ENCODE results near the gene SYT14.
A peak's percentile ranks its signal among the peaks of the same experiment; 100 is the strongest.
"Not testable (repeated sequence)": the region's sequence is repeated elsewhere in the genome, so short reads cannot be mapped to it uniquely, and the experiment has no call there.

The SYT14 gene

GRCh38 chr1:209904774-209905173 lies 33.2 kb upstream of the SYT14 start:
- H3K27ac ChIP-seq (ENCODE audit: low read depth, low read length); DNase-seq; H3K4me3 ChIP-seq (ENCODE audit: low read depth, low read length); H2AK5ac ChIP-seq (ENCODE audit: low read length); H3K9me3 ChIP-seq (ENCODE audit: insufficient read depth, low read depth, low read length); H3K79me1 ChIP-seq (ENCODE audit: low read length); H3K18ac ChIP-seq (ENCODE audit: low read length); H3K36me3 ChIP-seq (ENCODE audit: control insufficient read depth in 1 of 2, insufficient read depth in 2 of 2, low read length in 2 of 2); H3K14ac ChIP-seq (ENCODE audit: low read length); H3K4me2 ChIP-seq (ENCODE audit: low read length); H4K91ac ChIP-seq (ENCODE audit: low read depth, low read length); H3K4ac ChIP-seq (ENCODE audit: low read depth, low read length); H3K79me2 ChIP-seq (ENCODE audit: control insufficient read depth, insufficient read depth, low read length, poor library complexity); H2AFZ ChIP-seq (ENCODE audit: insufficient read depth, low read length, poor library complexity); H4K8ac ChIP-seq (ENCODE audit: low read depth, low read length); H2BK120ac ChIP-seq (ENCODE audit: insufficient read depth, low read length, poor library complexity); H2BK12ac ChIP-seq (ENCODE audit: low read length); H3K27me3 ChIP-seq (ENCODE audit: insufficient read depth, low read length); H4K12ac ChIP-seq (ENCODE audit: low read depth, low read length); H3K4me1 ChIP-seq (ENCODE audit: control insufficient read depth in 1 of 2, insufficient read depth in 2 of 2, low read length in 2 of 2); H2BK5ac ChIP-seq (ENCODE audit: low read depth, low read length, poor library complexity); H3K9ac ChIP-seq (ENCODE audit: low read length); H3K23ac ChIP-seq (ENCODE audit: low read length): not testable (repeated sequence)
- no CpG with 5 or more reads among the region's 1 CpG for WGBS (ENCODE audit: extremely low coverage, insufficient coverage, insufficient read length)

DNA sequence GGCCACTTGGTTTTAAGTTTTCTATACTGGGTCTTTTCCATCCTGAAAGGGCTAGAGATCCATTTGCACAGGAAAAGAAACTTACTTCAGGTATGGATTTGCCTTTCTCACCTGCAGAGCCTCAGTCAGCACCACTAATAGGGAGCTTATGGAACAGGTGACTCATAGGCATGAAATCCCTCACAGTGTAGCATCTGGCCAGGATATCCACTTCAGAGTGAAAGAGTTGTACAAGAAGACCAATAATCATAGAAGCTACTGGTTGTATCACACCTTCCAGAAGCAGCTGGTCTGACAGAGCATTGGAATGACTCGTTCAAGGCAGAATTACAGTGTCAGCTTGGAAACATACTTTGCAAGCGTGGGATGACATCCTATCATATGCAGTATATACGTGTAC lies 26.3 kb upstream of the SYT14 start:
- no peak overlapping the region for H2AK5ac ChIP-seq (ENCODE audit: low read length)
- H3K36me3 ChIP-seq (ENCODE audit: control insufficient read depth in 1 of 2, insufficient read depth in 2 of 2, low read length in 2 of 2), result no peaks in the 10 kb centered on the region
- H3K4me1 ChIP-seq (ENCODE audit: control insufficient read depth in 1 of 2, insufficient read depth in 2 of 2, low read length in 2 of 2), result no peaks in the 10 kb centered on the region
- no peak overlapping the region for H3K14ac ChIP-seq (ENCODE audit: low read length)
- H3K79me1 ChIP-seq (ENCODE audit: low read length), result no peaks in the 10 kb centered on the region
- no peak overlapping the region for H3K9ac ChIP-seq (ENCODE audit: low read length)
- no peaks in the 10 kb centered on the region for H3K79me2 ChIP-seq (ENCODE audit: control insufficient read depth, insufficient read depth, low read length, poor library complexity)
- H3K27me3 ChIP-seq (ENCODE audit: insufficient read depth, low read length), result no peaks in the 10 kb centered on the region
- H3K4ac ChIP-seq (ENCODE audit: low read depth, low read length), result no peak overlapping the region
- DNase-seq, result no peak
- H3K27ac ChIP-seq (ENCODE audit: low read depth, low read length), result no peak overlapping the region
- no peak overlapping the region for H4K8ac ChIP-seq (ENCODE audit: low read depth, low read length)
- no peak overlapping the region for H2BK5ac ChIP-seq (ENCODE audit: low read depth, low read length, poor library complexity)
- no peaks in the 10 kb centered on the region for H3K9me3 ChIP-seq (ENCODE audit: insufficient read depth, low read depth, low read length)
- no peak overlapping the region for H2BK12ac ChIP-seq (ENCODE audit: low read length)
- no peak overlapping the region for H4K12ac ChIP-seq (ENCODE audit: low read depth, low read length)
- no peak overlapping the region for H3K4me2 ChIP-seq (ENCODE audit: low read length)
- WGBS (ENCODE audit: extremely low coverage, insufficient coverage, insufficient read length), result no CpG with 5 or more reads among the region's 3 CpGs
- H3K23ac ChIP-seq (ENCODE audit: low read length), result no peak overlapping the region
- no peak overlapping the region for H2BK120ac ChIP-seq (ENCODE audit: insufficient read depth, low read length, poor library complexity)
- no peak overlapping the region for H3K4me3 ChIP-seq (ENCODE audit: low read depth, low read length)
- H3K18ac ChIP-seq (ENCODE audit: low read length), result no peak overlapping the region
- no peak overlapping the region for H2AFZ ChIP-seq (ENCODE audit: insufficient read depth, low read length, poor library complexity)
- H4K91ac ChIP-seq (ENCODE audit: low read depth, low read length), result no peak overlapping the region

- no peaks in the 10 kb centered on the region for H3K79me2 ChIP-seq (ENCODE audit: control insufficient read depth, insufficient read depth, low read length, poor library complexity)
- H2AFZ ChIP-seq (ENCODE audit: insufficient read depth, low read length, poor library complexity), result no peak overlapping the region
- no CpG with 5 or more reads among the region's 2 CpGs for WGBS (ENCODE audit: extremely low coverage, insufficient coverage, insufficient read length)
- no peak overlapping the region for H3K14ac ChIP-seq (ENCODE audit: low read length)
- H2BK12ac ChIP-seq (ENCODE audit: low read length), result no peak overlapping the region
- no peaks in the 10 kb centered on the region for H3K27me3 ChIP-seq (ENCODE audit: insufficient read depth, low read length)
- H2BK120ac ChIP-seq (ENCODE audit: insufficient read depth, low read length, poor library complexity), result no peak overlapping the region
- no peaks in the 10 kb centered on the region for H3K79me1 ChIP-seq (ENCODE audit: low read length)
- no peak overlapping the region for H3K4me2 ChIP-seq (ENCODE audit: low read length)
- no peak overlapping the region for H2BK5ac ChIP-seq (ENCODE audit: low read depth, low read length, poor library complexity)
- H3K4me3 ChIP-seq (ENCODE audit: low read depth, low read length), result no peak overlapping the region
- H3K9me3 ChIP-seq (ENCODE audit: insufficient read depth, low read depth, low read length), result no peaks in the 10 kb centered on the region
- no peak overlapping the region for H4K8ac ChIP-seq (ENCODE audit: low read depth, low read length)
- no peaks in the 10 kb centered on the region for H3K4me1 ChIP-seq (ENCODE audit: control insufficient read depth in 1 of 2, insufficient read depth in 2 of 2, low read length in 2 of 2)
- H2AK5ac ChIP-seq (ENCODE audit: low read length), result no peak overlapping the region
- no peaks in the 10 kb centered on the region for H3K36me3 ChIP-seq (ENCODE audit: control insufficient read depth in 1 of 2, insufficient read depth in 2 of 2, low read length in 2 of 2)
- H4K91ac ChIP-seq (ENCODE audit: low read depth, low read length), result no peak overlapping the region
- no peak overlapping the region for H4K12ac ChIP-seq (ENCODE audit: low read depth, low read length)
- no peak overlapping the region for H3K4ac ChIP-seq (ENCODE audit: low read depth, low read length)
- peak in 1 of 2 donors; percentile 7 for DNase-seq
- no peak overlapping the region for H3K9ac ChIP-seq (ENCODE audit: low read length)
- H3K23ac ChIP-seq (ENCODE audit: low read length), result no peak overlapping the region
- H3K18ac ChIP-seq (ENCODE audit: low read length), result no peak overlapping the region
- H3K27ac ChIP-seq (ENCODE audit: low read depth, low read length), result no peak overlapping the region
Observed at GRCh38 chr1:209912306-209912705, 25.7 kb upstream of the SYT14 start.

- not testable (repeated sequence) for H3K27me3 ChIP-seq (ENCODE audit: insufficient read depth, low read length); H3K79me1 ChIP-seq (ENCODE audit: low read length); H2BK5ac ChIP-seq (ENCODE audit: low read depth, low read length, poor library complexity); H3K9me3 ChIP-seq (ENCODE audit: insufficient read depth, low read depth, low read length); H2BK120ac ChIP-seq (ENCODE audit: insufficient read depth, low read length, poor library complexity); H3K4ac ChIP-seq (ENCODE audit: low read depth, low read length); H2AK5ac ChIP-seq (ENCODE audit: low read length); H3K14ac ChIP-seq (ENCODE audit: low read length); DNase-seq; H3K23ac ChIP-seq (ENCODE audit: low read length); H4K8ac ChIP-seq (ENCODE audit: low read depth, low read length); H3K9ac ChIP-seq (ENCODE audit: low read length); H2BK12ac ChIP-seq (ENCODE audit: low read length); H3K36me3 ChIP-seq (ENCODE audit: control insufficient read depth in 1 of 2, insufficient read depth in 2 of 2, low read length in 2 of 2); H3K79me2 ChIP-seq (ENCODE audit: control insufficient read depth, insufficient read depth, low read length, poor library complexity); H4K12ac ChIP-seq (ENCODE audit: low read depth, low read length); H3K4me2 ChIP-seq (ENCODE audit: low read length); H3K4me3 ChIP-seq (ENCODE audit: low read depth, low read length); H2AFZ ChIP-seq (ENCODE audit: insufficient read depth, low read length, poor library complexity); H3K27ac ChIP-seq (ENCODE audit: low read depth, low read length); H3K18ac ChIP-seq (ENCODE audit: low read length); H4K91ac ChIP-seq (ENCODE audit: low read depth, low read length); H3K4me1 ChIP-seq (ENCODE audit: control insufficient read depth in 1 of 2, insufficient read depth in 2 of 2, low read length in 2 of 2)
- no CpG with 5 or more reads among the region's 12 CpGs for WGBS (ENCODE audit: extremely low coverage, insufficient coverage, insufficient read length)
Observed at GRCh38 chr1:209919637-209920036, 18.4 kb upstream of the SYT14 start.
